Smooth muscle cell of the umbilical artery (primary cell): ENCODE results near the gene BRI3. TPM values are rescaled to one million over a fixed set of nuclear protein-coding genes. Genes with fewer than 3 reads are reported as not detected.

ENCODE experiments used
- total RNA-seq: library from RNA; depleted of rRNA; stranded (reverse); fragments of >200 nt; gene quantifications from 2 replicates; pipeline ENCODE4 v1.2.3, GENCODE V29; 2014

Gene BRI3
- total RNA-seq: 30.3 and 35.1 TPM in 2 replicates

GRCh38 chr7:98280791-98281756 lies at the start of gene BRI3:
Gene BRI3, plus strand, starts transcription at chr7:98281686. Its CDS starts 110 bp downstream, at chr7:98281796.

GRCh38 chr7:98251601-98252424 lies 29.7 kb upstream of the BRI3 start, which contains the start of gene TECPR1:
Gene TECPR1, minus strand, starts transcription at chr7:98252232. Its CDS starts 6,086 bp downstream, at chr7:98246146.

Other genes with a start within 250 kb of the BRI3 start
- 8.3 and 14.4 TPM in 2 replicates for gene LMTK2, start 174.8 kb upstream of the BRI3 start, total RNA-seq
- 0.89 and 1.3 TPM in 2 replicates for gene BHLHA15, start 70.2 kb upstream of the BRI3 start, total RNA-seq
- 24.6 and 45.5 TPM in 2 replicates for gene TECPR1, start 29.5 kb upstream of the BRI3 start, total RNA-seq
- 3.0 and 5.2 TPM in 2 replicates for gene BAIAP2L1, start 119.4 kb downstream of the BRI3 start, total RNA-seq